HepG2 (cell line): ENCODE data around the gene CXCR4. TPM values are rescaled to one million over a fixed set of nuclear protein-coding genes. Genes with fewer than 3 reads are reported as not detected.

Source experiments
- ATAC-seq: fragments of 200-7000 bp; cut with Tn5 transposase; 3 replicates; pipeline ENCODE4 v1.9.1; 2020; ENCODE audit warnings: mild to moderate bottlenecking, moderate library complexity
- BruUV-seq: library from RNA; stranded (reverse); fragments of 400-500 nt; replicated peaks from 2 replicates; lab custom pipeline; 2021; lab: Mats Ljungman, UMichigan
- CTCF ChIA-PET: fragments of 300-600 bp; formaldehyde crosslinking; extraction: SDS; loops from one replicate; lab custom pipeline; 2021; ENCODE audit warnings: low total read pairs, inconsistent platforms, low intra/inter-chr PET ratio; lab: Yijun Ruan, JAX
- POLR2A ChIA-PET: fragments of 350-600 bp; sonication (Branson Sonifier 250); formaldehyde crosslinking; loops from one replicate; lab custom pipeline; 2020; ENCODE audit warnings: antibody characterized with exemption, inconsistent platforms; lab: Yijun Ruan, JAX
- DNase-seq: peaks from one replicate; pipeline ENCODE4 v3.0.0-alpha.2; 2015; ENCODE audit warnings: low spot score
- FAIRE-seq: peaks from 3 replicates; lab custom pipeline; 2011; peaks lifted over from hg19 to GRCh38; lab: Jason Lieb, UNC
- H2AFZ ChIP-seq: one replicate; pipeline ENCODE4 v1.6.1; 2011; ENCODE audit warnings: low read length, inconsistent platforms
- H3K27ac ChIP-seq: fragments of 300-600 bp; 3 replicates; pipeline ENCODE4 v1.8.0; 2011; ENCODE audit warnings: mixed run types, mild to moderate bottlenecking, mixed read lengths, low read length, inconsistent platforms; ENCODE audit not compliant: insufficient read depth; ENCODE audit errors: extremely low read length
- H3K27me3 ChIP-seq, 2 experiments: fragments of 200-600 bp in 1 of 2; 2 replicates in 1 of 2; 3 replicates in 1 of 2; pipeline versions ENCODE4 v1.6.0 to v1.8.0; 2011; ENCODE audit warnings: low read length in 2 of 2, mild to moderate bottlenecking in 2 of 2, moderate library complexity in 2 of 2, inconsistent platforms in 1 of 2; ENCODE audit not compliant: insufficient read depth in 2 of 2, control insufficient read depth in 1 of 2
- H3K36me3 ChIP-seq, 2 experiments: fragments of 200-600 bp in 1 of 2; replicated peaks in 1 of 2; 2 replicates in 1 of 2; 3 replicates in 1 of 2; pipeline versions ENCODE4 v1.5.1 to v1.8.0; 2011; ENCODE audit warnings: low read length in 2 of 2, inconsistent platforms in 1 of 2; ENCODE audit not compliant: insufficient read depth in 2 of 2, control insufficient read depth in 1 of 2
- H3K4me1 ChIP-seq: 2 replicates; pipeline ENCODE4 v1.5.1; 2012; ENCODE audit warnings: low read length, inconsistent platforms; ENCODE audit not compliant: insufficient read depth
- H3K4me2 ChIP-seq: 2 replicates; pipeline ENCODE4 v1.6.0; 2011; ENCODE audit warnings: low read depth, low read length, inconsistent platforms
- H3K4me3 ChIP-seq, 3 experiments: fragments of 200-600 bp in 1 of 3; sonication (generic), shearing (Covaris generic) in 1 of 3; replicated peaks in 1 of 3; 2 replicates each; pipeline ENCODE4 v1.5.1; 2011 to 2016; ENCODE audit warnings: low read length in 3 of 3, inconsistent platforms in 2 of 3, low read depth in 2 of 3, mild to moderate bottlenecking in 2 of 3, control low read depth in 1 of 3, mixed read lengths in 1 of 3; ENCODE audit not compliant: insufficient read depth in 1 of 3
- H3K79me2 ChIP-seq: one replicate; pipeline ENCODE4 v1.6.1; 2011; ENCODE audit warnings: low read length, inconsistent platforms; ENCODE audit not compliant: insufficient read depth
- H3K9ac ChIP-seq: 2 replicates; pipeline ENCODE4 v1.6.0; 2011; ENCODE audit warnings: mild to moderate bottlenecking, low read depth, low read length, inconsistent platforms; ENCODE audit not compliant: insufficient read depth
- H3K9me3 ChIP-seq: 2 replicates; pipeline ENCODE4 v1.5.1; 2012; ENCODE audit warnings: mild to moderate bottlenecking, low read length
- H4K20me1 ChIP-seq: 2 replicates; pipeline ENCODE4 v1.6.0; 2011; ENCODE audit warnings: inconsistent platforms, mild to moderate bottlenecking, low read length, moderate library complexity; ENCODE audit not compliant: insufficient read depth
- ADNP ChIP-seq: sonication (generic); formaldehyde crosslinking; IDR thresholded peaks from 2 replicates; pipeline ENCODE4 v1.4.0; 2020; ENCODE audit warnings: missing genetic modification reagents
- AKNA ChIP-seq: sonication (generic); formaldehyde crosslinking; IDR thresholded peaks from 2 replicates; pipeline ENCODE4 v1.4.0; 2020; ENCODE audit warnings: missing genetic modification reagents, borderline replicate concordance
- ELF4 ChIP-seq: sonication (generic); formaldehyde crosslinking; IDR thresholded peaks from 2 replicates; pipeline ENCODE4 v1.5.0; 2020; ENCODE audit warnings: missing genetic modification reagents, mild to moderate bottlenecking, moderate library complexity, borderline replicate concordance
- GABPB1 ChIP-seq: IDR thresholded peaks from 2 replicates; pipeline ENCODE4 v1.6.1; 2016; ENCODE audit warnings: mild to moderate bottlenecking, missing genetic modification reagents, moderate library complexity, missing compliant biosample characterization
- GPN1 ChIP-seq: sonication (generic); formaldehyde crosslinking; IDR thresholded peaks from 2 replicates; pipeline ENCODE4 v1.5.1; 2020; ENCODE audit warnings: missing genetic modification reagents, borderline replicate concordance
- JDP2 ChIP-seq: sonication (generic); formaldehyde crosslinking; IDR thresholded peaks from 2 replicates; pipeline ENCODE4 v1.8.1; 2022; ENCODE audit warnings: missing genetic modification reagents, borderline replicate concordance
- MIXL1 ChIP-seq: IDR thresholded peaks from 2 replicates; pipeline ENCODE4 v1.6.1; 2016
- SNAI1 ChIP-seq: sonication (generic); formaldehyde crosslinking; IDR thresholded peaks from 2 replicates; pipeline ENCODE4 v1.5.0; 2020; ENCODE audit warnings: mild to moderate bottlenecking, missing genetic modification reagents, borderline replicate concordance
- SP2 ChIP-seq: sonication (generic); formaldehyde crosslinking; IDR thresholded peaks from 2 replicates; pipeline ENCODE4 v1.5.1; 2020; ENCODE audit warnings: mild to moderate bottlenecking, missing genetic modification reagents
- TOE1 ChIP-seq: sonication (generic); formaldehyde crosslinking; IDR thresholded peaks from 2 replicates; pipeline ENCODE4 v1.4.0; 2020; ENCODE audit warnings: mild to moderate bottlenecking, missing genetic modification reagents
- TRIM24 ChIP-seq: sonication (generic); formaldehyde crosslinking; IDR thresholded peaks from 2 replicates; pipeline ENCODE4 v1.8.0; 2022; ENCODE audit warnings: mild to moderate bottlenecking, missing genetic modification reagents
- XBP1 ChIP-seq: sonication (generic); formaldehyde crosslinking; IDR thresholded peaks from 2 replicates; pipeline ENCODE4 v1.5.0; 2020; ENCODE audit warnings: missing genetic modification reagents
- ZNF547 ChIP-seq: sonication (generic); formaldehyde crosslinking; IDR thresholded peaks from 2 replicates; pipeline ENCODE4 v1.5.1; 2020; ENCODE audit warnings: mild to moderate bottlenecking, missing genetic modification reagents
- ZNF781 ChIP-seq: sonication (generic); formaldehyde crosslinking; IDR thresholded peaks from 2 replicates; pipeline ENCODE4 v1.5.1; 2020; ENCODE audit warnings: borderline replicate concordance, mild to moderate bottlenecking, missing genetic modification reagents; ENCODE audit errors: not compliant biosample characterization
- ZNF782 ChIP-seq: sonication (generic); formaldehyde crosslinking; IDR thresholded peaks from 2 replicates; pipeline ENCODE4 v1.4.0; 2020; ENCODE audit warnings: missing genetic modification reagents, mild to moderate bottlenecking, borderline replicate concordance
- ZNF816 ChIP-seq: sonication (generic); formaldehyde crosslinking; IDR thresholded peaks from 2 replicates; pipeline ENCODE4 v1.8.0; 2022; ENCODE audit warnings: missing genetic modification reagents, mild to moderate bottlenecking, borderline replicate concordance
- WGBS: methylation state at CpG from one replicate; pipeline ENCODE4 v1.1.6; 2017; ENCODE audit warnings: low lambda C conversion rate; 5-methylcytosine and 5-hydroxymethylcytosine counted together
- in situ Hi-C: cut with HindIII; loops from 2 replicates; pipeline ENCODE4 v1.10.0; 2017; ENCODE audit warnings: low pct_unique_long_range_greater_than_20kb; ENCODE audit not compliant: extremely low pct_ligation_motif_present
- intact Hi-C: fragments of 100-400 bp; cut with micrococcal nuclease; formaldehyde crosslinking; loops from one replicate; pipeline ENCODE4 v1.10.0; 2022; ENCODE audit not compliant: unreplicated experiment
- polyA plus RNA-seq, 8 experiments: library from polyadenylated mRNA; depleted of rRNA in 3 of 8; stranded (reverse) in 7 of 8; unstranded in 1 of 8; fragments of >200 nt; fragmentation: Illumina TruSeq in 4 of 8; extraction: Trizol in 4 of 8; gene quantifications; 2 replicates each; pipeline versions ENCODE4 v1.2.1 to v1.2.3, GENCODE V29; 2011 to 2016; ENCODE audit warnings: low read depth in 4 of 8, missing spikeins in 1 of 8, mixed read lengths in 1 of 8; ENCODE audit not compliant: insufficient read depth in 1 of 8
- total RNA-seq, 5 experiments: library from RNA; depleted of rRNA; stranded (reverse); fragments of >200 nt; fragmentation: Illumina TruSeq; extraction: Trizol; gene quantifications; 2 replicates each; pipeline ENCODE4 v1.2.3, GENCODE V29; 2016; ENCODE audit warnings: low read depth in 1 of 5

Gene CXCR4
- total and polyA plus RNA-seq, 2 of the 13 experiments (the other 11 are each of a cell fraction or from before 2014, with no cell fraction given) = 0.34 to 0.55 TPM

DNA sequence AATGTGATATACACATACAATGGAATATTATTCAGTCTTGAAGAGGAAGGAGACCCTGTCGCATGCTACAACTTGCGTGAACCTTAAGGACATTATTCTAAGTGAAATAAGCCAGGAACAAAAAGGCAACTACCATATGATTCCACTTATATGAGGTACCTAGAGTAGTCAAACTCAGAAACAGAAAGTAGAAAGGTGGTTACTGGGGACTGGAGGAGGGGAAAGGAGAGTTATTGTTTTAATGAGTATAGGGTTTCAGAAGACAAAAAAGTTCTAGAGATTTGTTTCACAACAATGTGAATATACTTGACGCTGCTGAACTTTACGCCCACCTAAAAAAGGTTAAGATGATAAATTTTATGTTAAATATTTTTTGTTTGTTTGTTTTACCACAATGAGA lies 47.0 kb downstream of the CXCR4 start:
- POLR2A ChIA-PET = no interaction called here
- H3K27me3 ChIP-seq = peaks cover 0 to 11% of the 10 kb centered on the region in 2 experiments; a peak in 1 of 5 replicates
- no peaks in the 10 kb centered on the region for H3K4me1 ChIP-seq
- 83% methylated on average over 4 of the region's 4 CpGs for WGBS
- no peak overlapping the region for H3K4me3 ChIP-seq
- no peaks in the 10 kb centered on the region for H4K20me1 ChIP-seq
- no peaks in the 10 kb centered on the region for H3K79me2 ChIP-seq
- no peak for DNase-seq
- ATAC-seq = no peak
- no peak for FAIRE-seq
- H2AFZ ChIP-seq = no peak overlapping the region
- in situ Hi-C loops = no loop called here
- H3K9ac ChIP-seq = no peak overlapping the region
- no peaks in the 10 kb centered on the region for H3K9me3 ChIP-seq
- TF ChIP-seq ZNF547 (CRISPR knock-in tag) = no peak
- TF ChIP-seq TRIM24 (CRISPR knock-in tag) = no peak
- no peak for TF ChIP-seq SNAI1 (CRISPR knock-in tag)
- no peak overlapping the region for H3K4me2 ChIP-seq
- no peaks in the 10 kb centered on the region for H3K36me3 ChIP-seq
- H3K27ac ChIP-seq = no peak overlapping the region
- no TSS peak for BruUV-seq
- intact Hi-C loops = no loop called here
- CTCF ChIA-PET = no interaction called here

- CTCF ChIA-PET = no interaction called here
- in situ Hi-C loops = no loop called here
- no peak for TF ChIP-seq TOE1 (CRISPR knock-in tag)
- TF ChIP-seq AKNA (CRISPR knock-in tag) = no peak
- TF ChIP-seq ADNP (CRISPR knock-in tag) = no peak
- no peak for TF ChIP-seq GPN1
- no peak for TF ChIP-seq XBP1 (CRISPR knock-in tag)
- TF ChIP-seq JDP2 (CRISPR knock-in tag) = no peak
- TF ChIP-seq MIXL1 (CRISPR knock-in tag) = no peak
- no peak for TF ChIP-seq GABPB1 (CRISPR knock-in tag)
- no peak for TF ChIP-seq ELF4 (CRISPR knock-in tag)
- no peak for TF ChIP-seq SP2
- no peak for TF ChIP-seq ZNF782 (CRISPR knock-in tag)
- no peak for TF ChIP-seq ZNF781 (CRISPR knock-in tag)
- TF ChIP-seq ZNF816 (CRISPR knock-in tag) = no peak
Observed at GRCh38 chr2:136069773-136070172, 48.2 kb downstream of the CXCR4 start.

More at GRCh38 chr2:136069773-136070172, 48.2 kb downstream of the CXCR4 start:
- POLR2A ChIA-PET = no interaction called here
- Histone ChIP-seq H2AFZ (no peak overlapping the region), H3K4me3 (no peak overlapping the region), H3K27me3 (peaks cover 0 to 6% of the 10 kb centered on the region in 2 experiments; a peak in 1 of 5 replicates), H3K27ac (no peak overlapping the region), H4K20me1 (no peaks in the 10 kb centered on the region), H3K4me1 (no peaks in the 10 kb centered on the region), H3K4me2 (no peak overlapping the region), H3K79me2 (no peaks in the 10 kb centered on the region), H3K36me3 (no peaks in the 10 kb centered on the region), H3K9me3 (no peaks in the 10 kb centered on the region), H3K9ac (no peak overlapping the region)
- FAIRE-seq (no peak), ATAC-seq (no peak), DNase-seq (no peak)
- intact Hi-C loops = no loop called here
- no TSS peak for BruUV-seq
- 77% methylated on average over 3 of the region's 3 CpGs for WGBS
